Spleen (tissue), 7 donors: ENCODE results near the gene QRSL1.
"Not testable (repeated sequence)": the region's sequence is repeated elsewhere in the genome, so short reads cannot be mapped to it uniquely, and the experiment has no call there.

Experiments used
- POLR2A ChIP-seq, 3 donors: fragments of 450-650 bp; IDR thresholded peaks; one replicate each; pipeline ENCODE4 v1.5.1; 2017; ENCODE audit warnings: antibody characterized with exemption in 3 of 3, mild to moderate bottlenecking in 1 of 3
- POLR2AphosphoS5 ChIP-seq, 3 donors: sonication (generic); formaldehyde crosslinking; IDR thresholded peaks; one replicate each; pipeline ENCODE4 v1.5.1; 2017; ENCODE audit warnings: antibody characterized with exemption in 3 of 3
- TF ChIP-seq, protein P1 (sequence below), 11 experiments: fragments of 200-600 bp in 7 of 11; fragments of 450-650 bp in 4 of 11; sonication (generic) in 4 of 11; IDR thresholded peaks in 8 of 11; conservative IDR thresholded peaks in 3 of 11; 1 replicate in 7 of 11; 2 replicates in 4 of 11; pipeline versions ENCODE4 v1.4.0 to v1.8.0; 2016 to 2021; ENCODE audit warnings: antibody characterized with exemption in 11 of 11, inconsistent platforms in 4 of 11, mild to moderate bottlenecking in 1 of 11
- donor health status: DM: no; HTN: no; CAD: no; lungs with moderate emphysema.
- donor health status: DM: no; HTN: no; CAD: no.
- donor health status: DM: no; HTN: no; CAD: no.

GRCh38 chr6:106701201-106701600, 71.8 kb downstream of the QRSL1 start:
- TF ChIP-seq, protein P1, sequence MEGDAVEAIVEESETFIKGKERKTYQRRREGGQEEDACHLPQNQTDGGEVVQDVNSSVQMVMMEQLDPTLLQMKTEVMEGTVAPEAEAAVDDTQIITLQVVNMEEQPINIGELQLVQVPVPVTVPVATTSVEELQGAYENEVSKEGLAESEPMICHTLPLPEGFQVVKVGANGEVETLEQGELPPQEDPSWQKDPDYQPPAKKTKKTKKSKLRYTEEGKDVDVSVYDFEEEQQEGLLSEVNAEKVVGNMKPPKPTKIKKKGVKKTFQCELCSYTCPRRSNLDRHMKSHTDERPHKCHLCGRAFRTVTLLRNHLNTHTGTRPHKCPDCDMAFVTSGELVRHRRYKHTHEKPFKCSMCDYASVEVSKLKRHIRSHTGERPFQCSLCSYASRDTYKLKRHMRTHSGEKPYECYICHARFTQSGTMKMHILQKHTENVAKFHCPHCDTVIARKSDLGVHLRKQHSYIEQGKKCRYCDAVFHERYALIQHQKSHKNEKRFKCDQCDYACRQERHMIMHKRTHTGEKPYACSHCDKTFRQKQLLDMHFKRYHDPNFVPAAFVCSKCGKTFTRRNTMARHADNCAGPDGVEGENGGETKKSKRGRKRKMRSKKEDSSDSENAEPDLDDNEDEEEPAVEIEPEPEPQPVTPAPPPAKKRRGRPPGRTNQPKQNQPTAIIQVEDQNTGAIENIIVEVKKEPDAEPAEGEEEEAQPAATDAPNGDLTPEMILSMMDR (IDR thresholded peaks at IDR 0.05 in 8 of 11, conservative IDR thresholded peaks at IDR 0.05 in 3 of 11) = not testable (repeated sequence)
- TF ChIP-seq POLR2A, POLR2AphosphoS5 (IDR thresholded peaks at IDR 0.05): not testable (repeated sequence)
